NCI-H1436 (cell line): ENCODE data around the gene IL1RN.

Source experiments
- DNase-seq: peaks from one replicate; lab custom pipeline; 2025; lab: John Stamatoyannopoulos, UW

IL1RN gene

DNA sequence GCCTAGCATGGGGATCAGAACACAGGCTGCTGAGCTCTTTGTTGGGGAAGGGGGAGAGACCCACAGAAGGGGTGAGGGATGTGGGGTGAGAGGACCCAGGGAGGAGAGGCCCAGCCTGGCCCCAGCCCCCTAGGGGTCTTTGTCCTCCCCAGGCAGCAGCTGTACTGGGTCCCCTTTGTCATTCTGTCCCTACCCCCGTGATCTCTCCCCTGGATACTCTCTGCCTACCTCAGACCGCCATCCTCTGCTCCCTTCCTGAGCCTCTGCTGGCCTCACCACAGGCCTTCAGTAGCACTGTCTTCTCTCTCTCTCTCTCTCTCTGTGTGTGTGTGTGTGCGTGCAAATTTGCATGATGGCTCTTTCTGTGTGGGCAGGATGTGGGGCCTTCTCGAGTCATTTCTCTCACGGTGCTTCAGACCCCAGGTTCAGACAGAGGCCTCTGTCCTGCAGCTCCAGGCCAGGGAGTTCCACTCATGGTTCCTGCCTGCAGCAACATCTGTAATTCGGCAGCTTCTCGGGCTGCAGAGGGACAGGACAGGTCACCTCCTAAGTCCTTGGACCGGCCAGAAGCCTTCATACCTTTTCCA lies 47.7 kb downstream of the IL1RN start:
- no peak for DNase-seq

GRCh38 chr2:113175736-113176695 lies 48.6 kb downstream of the IL1RN start:
- DNase-seq, result no peak

DNA sequence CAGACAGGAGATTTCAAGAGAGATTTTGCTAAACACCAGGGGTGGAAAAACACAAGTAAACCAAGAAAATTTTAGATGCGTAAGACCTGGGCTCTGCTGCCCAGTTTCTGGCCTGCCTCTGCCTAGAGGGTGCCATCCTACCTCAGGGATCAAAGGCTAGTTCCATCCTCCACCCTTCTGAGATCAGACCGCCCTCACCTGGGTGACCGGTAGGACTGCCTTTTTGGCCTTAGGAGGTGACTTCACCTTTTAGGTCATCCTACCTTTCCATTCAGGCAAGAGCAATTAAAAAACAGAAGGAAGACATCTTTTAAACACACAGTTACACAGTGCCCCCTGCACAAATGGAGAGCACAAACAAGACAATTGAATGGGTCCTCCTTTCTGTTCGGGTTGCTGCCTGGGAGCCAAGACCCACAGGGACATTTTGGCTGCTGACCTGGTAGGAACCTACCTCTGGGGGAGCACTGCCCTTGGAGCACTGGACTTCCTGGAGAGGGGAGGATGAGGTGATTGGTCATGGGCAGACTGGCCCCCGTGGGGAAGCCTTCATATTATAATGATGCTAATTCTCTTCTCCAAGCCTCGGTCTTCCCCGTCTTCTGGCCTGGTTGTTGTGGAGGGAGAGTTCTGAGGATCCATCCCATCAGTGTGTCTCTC lies 49.4 kb downstream of the IL1RN start:
- no peak for DNase-seq

- DNase-seq, result no peak
Observed at GRCh38 chr2:113178069-113178746, 50.8 kb downstream of the IL1RN start.

- no peak for DNase-seq
Observed at GRCh38 chr2:113178891-113179290, 51.5 kb downstream of the IL1RN start.

DNA sequence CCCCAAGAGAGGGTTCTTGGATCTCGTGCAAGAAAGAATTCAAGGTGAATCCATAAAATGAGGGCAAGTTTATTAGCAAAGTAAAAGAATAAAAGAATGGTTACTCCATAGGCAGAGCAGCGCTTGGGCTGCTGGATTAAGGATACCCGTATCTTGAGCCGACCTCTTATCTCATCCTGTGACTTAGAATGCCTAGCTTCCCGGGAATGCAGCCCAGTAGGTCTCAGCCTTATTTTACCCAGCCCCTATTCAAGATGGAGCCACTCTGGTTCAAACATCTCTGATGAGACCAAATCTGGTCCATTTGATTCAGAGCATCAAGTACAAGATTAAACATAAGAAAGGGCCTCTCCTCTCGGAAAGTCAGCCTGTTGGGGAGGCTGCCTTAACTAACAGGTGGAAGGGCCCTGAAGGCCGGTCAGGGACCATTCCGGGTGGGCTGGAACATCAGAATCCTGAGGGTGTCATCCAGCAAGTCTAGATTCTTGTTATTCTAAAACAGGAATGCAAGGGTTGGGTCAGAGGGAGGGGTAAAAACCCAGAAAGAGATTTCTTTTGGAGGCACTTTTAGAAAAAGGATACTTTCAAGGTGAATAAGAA lies 52.1 kb downstream of the IL1RN start:
- no peak for DNase-seq

GRCh38 chr2:113180131-113180946 lies 52.9 kb downstream of the IL1RN start:
- DNase-seq, result no peak

- no peak for DNase-seq
Observed at GRCh38 chr2:113181258-113182051, 54.1 kb downstream of the IL1RN start.

GRCh38 chr2:113182471-113183260 lies 55.3 kb downstream of the IL1RN start:
- no peak for DNase-seq

DNA sequence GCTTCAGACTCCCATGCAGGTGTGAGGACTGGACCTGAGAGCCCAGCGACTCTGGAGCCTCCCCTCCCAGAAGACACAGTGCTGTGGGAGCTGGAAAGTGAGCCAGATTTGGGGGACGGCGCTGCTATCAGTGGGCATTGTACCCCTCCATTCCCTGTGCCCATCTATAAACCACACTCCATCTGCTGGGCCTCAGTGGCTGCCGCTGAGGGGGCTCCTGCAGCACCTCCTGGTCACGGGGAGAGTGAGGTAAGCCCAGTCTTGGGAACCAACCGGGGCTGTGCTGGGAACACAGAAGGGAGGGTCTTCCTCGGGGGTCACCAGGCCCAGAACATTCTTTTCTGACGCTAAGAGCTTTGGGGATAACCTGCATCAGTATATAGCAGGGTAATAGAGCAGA lies 55.9 kb downstream of the IL1RN start:
- no peak for DNase-seq
